ENCODE data around the gene ZFHX3.

The ZFHX3 gene

GRCh38 chr16:73033271-73033998 lies 14.5 kb downstream of the ZFHX3 start:
- TF ChIP-seq CTCF (conservative IDR thresholded peaks at IDR 0.05; ENCODE audit: control insufficient read depth, insufficient read depth, low read depth, low read length), result no peak
- DNase-seq (ENCODE audit: low read depth), result no peak
- no peak overlapping the region for H3K4me3 ChIP-seq (ENCODE audit: control insufficient read depth, low read depth, low read length)

GRCh38 chr16:73032541-73033270 lies 15.2 kb downstream of the ZFHX3 start:
- no peak overlapping the region for H3K4me3 ChIP-seq (ENCODE audit: control insufficient read depth, low read depth, low read length)
- no peak for DNase-seq (ENCODE audit: low read depth)
- TF ChIP-seq CTCF (conservative IDR thresholded peaks at IDR 0.05; ENCODE audit: control insufficient read depth, insufficient read depth, low read depth, low read length), result no peak

GRCh38 chr16:73031984-73032383 lies 15.9 kb downstream of the ZFHX3 start:
- H3K4me3 ChIP-seq (ENCODE audit: control insufficient read depth, low read depth, low read length), result no peak overlapping the region
- no peak for DNase-seq (ENCODE audit: low read depth)
- no peak for TF ChIP-seq CTCF (conservative IDR thresholded peaks at IDR 0.05; ENCODE audit: control insufficient read depth, insufficient read depth, low read depth, low read length)

- TF ChIP-seq CTCF (conservative IDR thresholded peaks at IDR 0.05; ENCODE audit: control insufficient read depth, insufficient read depth, low read depth, low read length), result peak; percentile 20
- no peak for DNase-seq (ENCODE audit: low read depth)
Observed at GRCh38 chr16:73031155-73031866, 16.6 kb downstream of the ZFHX3 start.

GRCh38 chr16:73028721-73029361 lies 19.1 kb downstream of the ZFHX3 start:
- TF ChIP-seq CTCF (conservative IDR thresholded peaks at IDR 0.05; ENCODE audit: control insufficient read depth, insufficient read depth, low read depth, low read length), result no peak
- DNase-seq (ENCODE audit: low read depth), result no peak
- no peak overlapping the region for H3K4me3 ChIP-seq (ENCODE audit: control insufficient read depth, low read depth, low read length)

More at GRCh38 chr16:73031155-73031866, 16.6 kb downstream of the ZFHX3 start:
- no peak overlapping the region for H3K4me3 ChIP-seq (ENCODE audit: control insufficient read depth, low read depth, low read length)

GRCh38 chr16:73028263-73028662 lies 19.7 kb downstream of the ZFHX3 start:
- no peak for TF ChIP-seq CTCF (conservative IDR thresholded peaks at IDR 0.05; ENCODE audit: control insufficient read depth, insufficient read depth, low read depth, low read length)
- no peak for DNase-seq (ENCODE audit: low read depth)
- H3K4me3 ChIP-seq (ENCODE audit: control insufficient read depth, low read depth, low read length), result no peak overlapping the region
